GM13977 (cell line): ENCODE results near the gene ANXA2.

Experiments
- DNase-seq: peaks from one replicate; pipeline ENCODE4 v3.0.0; 2012; ENCODE audit warnings: low spot score
- in situ Hi-C: fragments of 300-500 bp; cut with MboI; formaldehyde crosslinking; loops from one replicate; pipeline ENCODE4 v1.12.0; 2022; ENCODE audit warnings: low sequenced_read_pairs, low pct_unique_long_range_greater_than_20kb, mixed read lengths, inconsistent platforms; ENCODE audit not compliant: unreplicated experiment
- TF ChIP-seq, protein P1 (sequence below): IDR thresholded peaks from 2 replicates; pipeline ENCODE4 v1.5.1; 2012; ENCODE audit warnings: mild to moderate bottlenecking, control low read depth; ENCODE audit not compliant: insufficient read depth; ENCODE audit errors: extremely low read depth, missing control alignments

ANXA2 gene

DNA sequence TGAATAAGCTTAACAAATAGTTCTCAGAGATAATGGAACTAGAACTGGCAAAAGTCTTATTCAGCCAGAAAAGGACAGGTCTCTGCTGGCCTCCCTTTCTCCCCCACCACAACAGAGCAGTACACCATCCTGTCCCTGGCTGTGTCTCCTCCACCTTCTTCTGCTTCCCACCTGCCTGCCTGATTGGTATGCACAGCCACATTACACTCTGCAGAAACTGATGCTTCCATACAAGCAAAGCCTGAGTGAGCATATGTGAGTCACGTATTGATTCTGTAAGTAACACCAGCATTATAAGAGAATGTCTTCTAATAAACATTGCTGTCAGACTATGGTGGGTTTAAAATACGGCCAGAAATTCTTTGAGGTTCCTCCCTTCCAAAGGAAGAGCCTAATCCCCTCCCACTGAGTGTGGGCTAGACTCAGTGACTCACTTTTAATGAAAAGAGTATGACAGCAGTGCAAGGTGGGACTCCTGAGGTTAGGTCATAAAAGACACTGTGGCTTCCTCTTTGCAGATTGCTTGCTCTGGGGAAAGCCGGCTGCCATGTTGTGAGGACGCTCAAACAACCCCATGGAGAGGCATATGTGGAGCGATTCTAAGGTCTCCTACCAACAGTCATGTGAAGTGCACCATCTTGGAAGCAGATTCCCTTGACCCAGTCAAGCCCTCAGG is 44.4 kb downstream of the ANXA2 start:
- no peak for DNase-seq
- TF ChIP-seq, protein P1, sequence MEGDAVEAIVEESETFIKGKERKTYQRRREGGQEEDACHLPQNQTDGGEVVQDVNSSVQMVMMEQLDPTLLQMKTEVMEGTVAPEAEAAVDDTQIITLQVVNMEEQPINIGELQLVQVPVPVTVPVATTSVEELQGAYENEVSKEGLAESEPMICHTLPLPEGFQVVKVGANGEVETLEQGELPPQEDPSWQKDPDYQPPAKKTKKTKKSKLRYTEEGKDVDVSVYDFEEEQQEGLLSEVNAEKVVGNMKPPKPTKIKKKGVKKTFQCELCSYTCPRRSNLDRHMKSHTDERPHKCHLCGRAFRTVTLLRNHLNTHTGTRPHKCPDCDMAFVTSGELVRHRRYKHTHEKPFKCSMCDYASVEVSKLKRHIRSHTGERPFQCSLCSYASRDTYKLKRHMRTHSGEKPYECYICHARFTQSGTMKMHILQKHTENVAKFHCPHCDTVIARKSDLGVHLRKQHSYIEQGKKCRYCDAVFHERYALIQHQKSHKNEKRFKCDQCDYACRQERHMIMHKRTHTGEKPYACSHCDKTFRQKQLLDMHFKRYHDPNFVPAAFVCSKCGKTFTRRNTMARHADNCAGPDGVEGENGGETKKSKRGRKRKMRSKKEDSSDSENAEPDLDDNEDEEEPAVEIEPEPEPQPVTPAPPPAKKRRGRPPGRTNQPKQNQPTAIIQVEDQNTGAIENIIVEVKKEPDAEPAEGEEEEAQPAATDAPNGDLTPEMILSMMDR = no peak
- in situ Hi-C loops = no loop called here

DNA sequence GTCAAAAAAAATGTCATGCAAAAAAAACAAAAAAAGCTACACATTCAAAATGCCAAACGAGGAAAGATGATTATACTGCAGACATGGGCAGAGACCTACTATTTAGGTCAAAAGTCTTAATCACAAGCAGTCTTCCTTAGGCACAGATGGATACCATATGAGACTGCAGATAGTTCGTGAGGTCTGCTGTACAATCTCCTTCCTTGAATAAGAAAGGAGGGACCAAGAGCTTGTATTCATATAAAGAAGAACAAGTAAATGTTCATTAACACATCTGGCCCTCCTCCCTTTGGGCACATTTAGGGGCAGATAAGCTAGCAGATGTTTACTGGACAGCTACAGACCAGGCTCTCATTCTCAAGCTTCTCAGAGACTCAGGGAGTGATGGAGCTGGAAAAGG is 45.3 kb downstream of the ANXA2 start:
- in situ Hi-C loops = no loop called here
- no peak for DNase-seq
- TF ChIP-seq, protein P1 = no peak

DNA sequence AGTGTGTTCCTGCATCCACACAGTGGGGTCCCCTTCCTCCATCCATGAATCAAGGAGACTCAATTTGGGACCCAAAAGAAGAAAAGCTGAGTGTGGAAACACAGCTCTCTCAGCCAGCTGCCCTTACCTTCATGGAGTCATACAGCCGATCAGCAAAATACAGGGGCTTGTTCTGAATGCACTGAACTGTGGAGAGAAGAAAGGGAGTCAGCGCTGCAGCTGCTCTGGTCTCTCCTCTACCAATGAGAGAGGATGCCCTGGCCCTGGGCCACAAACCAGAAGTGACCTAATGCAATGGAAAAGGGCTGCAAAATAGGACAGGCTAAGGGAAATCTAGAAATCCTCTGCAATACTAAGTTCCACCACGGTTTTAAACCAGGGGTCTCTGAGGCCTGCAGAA is 46.7 kb downstream of the ANXA2 start:
- no peak for DNase-seq
- in situ Hi-C loops = no loop called here
- TF ChIP-seq, protein P1 = no peak

DNA sequence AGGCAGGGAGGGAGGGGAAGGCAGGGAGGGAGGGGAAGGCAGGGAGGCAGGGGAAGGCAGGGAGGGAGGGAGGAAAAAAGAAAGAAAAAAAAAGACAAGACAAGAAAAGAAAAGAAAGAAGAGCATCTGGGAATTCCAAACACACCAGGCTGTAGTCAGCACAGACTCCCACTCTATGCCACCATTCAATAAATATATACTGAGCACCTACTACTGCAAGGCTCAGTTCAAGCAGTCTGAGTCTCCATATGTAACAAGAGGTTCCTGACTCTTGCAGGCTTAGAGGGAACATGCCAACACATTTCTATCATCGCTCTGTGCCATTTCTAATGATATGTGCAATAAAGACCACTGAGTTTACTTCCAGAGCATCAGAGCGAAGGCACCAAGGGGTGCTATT is 47.7 kb downstream of the ANXA2 start:
- no peak for DNase-seq
- in situ Hi-C loops = no loop called here
- TF ChIP-seq, protein P1 = no peak

DNA sequence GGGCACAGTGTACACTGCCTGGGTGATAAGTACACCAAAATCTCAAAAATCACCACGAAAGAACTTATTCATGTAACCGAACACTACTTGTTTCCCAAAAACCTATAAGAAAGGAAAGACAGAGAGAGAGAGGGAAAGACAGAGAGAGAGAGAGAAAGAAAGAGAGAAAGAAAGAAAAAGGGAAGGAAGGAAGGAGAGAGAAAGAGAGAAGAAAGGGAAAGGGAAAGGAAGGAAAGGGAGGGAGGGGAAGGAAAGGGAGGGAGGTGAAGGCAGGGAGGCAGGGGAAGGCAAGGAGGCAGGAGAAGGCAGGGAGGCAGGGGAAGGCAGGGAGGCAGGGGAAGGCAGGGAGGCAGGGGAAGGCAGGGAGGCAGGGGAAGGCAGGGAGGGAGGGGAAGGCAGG is 48.2 kb downstream of the ANXA2 start:
- in situ Hi-C loops = no loop called here
- TF ChIP-seq, protein P1 = no peak
- no peak for DNase-seq

DNA sequence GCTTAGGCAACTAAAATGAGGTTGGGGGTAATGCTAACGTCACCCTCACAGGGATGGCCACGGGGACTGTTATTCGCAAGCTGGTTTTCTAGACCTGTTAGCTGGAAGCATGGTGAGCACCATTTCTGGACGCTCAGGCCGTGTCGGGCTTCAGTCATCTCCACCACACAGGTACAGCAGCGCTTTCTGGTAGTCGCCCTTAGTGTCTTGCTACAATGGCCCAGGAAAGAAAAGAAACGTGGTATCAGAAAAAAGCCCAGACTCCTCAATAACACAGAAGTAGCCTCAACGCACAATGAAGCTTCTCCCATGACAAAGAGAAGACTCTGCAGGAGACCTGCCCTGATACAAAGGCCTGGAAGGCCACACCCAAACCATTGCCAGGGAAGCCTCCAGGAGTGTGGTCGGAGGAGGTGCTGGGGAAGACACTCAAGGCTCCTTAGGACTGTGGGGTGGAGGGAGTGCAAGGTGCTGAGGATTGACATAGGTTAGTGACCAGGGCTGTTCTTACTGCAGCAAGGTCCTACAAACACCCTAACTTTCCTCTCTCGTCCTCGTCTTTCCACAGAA is 50.2 kb downstream of the ANXA2 start:
- in situ Hi-C loops = no loop called here
- DNase-seq = no peak
- TF ChIP-seq, protein P1 = no peak
